Vagina (tissue), 1 donor: ENCODE results near the gene PIGS. TPM values are rescaled to one million over a fixed set of nuclear protein-coding genes. Genes with fewer than 3 reads are reported as not detected.

ENCODE experiments used
- total RNA-seq: library from RNA; depleted of rRNA; stranded (reverse); fragments of >200 nt; gene quantifications from one replicate; pipeline ENCODE4 v1.2.3, GENCODE V29; 2016

PIGS gene
- total RNA-seq, 1 donor from 2014 or later = 22.8 TPM

Other genes with a start within 250 kb of the PIGS start
- gene IFT20, start 236.1 kb downstream of the PIGS start, total RNA-seq = 42.5 TPM
- 27.3 TPM for gene TNFAIP1, start 235.8 kb downstream of the PIGS start, total RNA-seq
- 45.9 TPM for gene POLDIP2, start 214.0 kb downstream of the PIGS start, total RNA-seq
- gene SEBOX, start 206.3 kb downstream of the PIGS start, total RNA-seq = not detected
- 2.7 TPM for gene VTN, start 201.2 kb downstream of the PIGS start, total RNA-seq
- 10.1 TPM for gene SARM1, start 199.8 kb downstream of the PIGS start, total RNA-seq
- 13.8 TPM for gene SLC46A1, start 165.3 kb downstream of the PIGS start, total RNA-seq
- not detected for gene SLC13A2, start 97.9 kb downstream of the PIGS start, total RNA-seq
- 3.4 TPM for gene FOXN1, start 65.2 kb downstream of the PIGS start, total RNA-seq
- 38.1 TPM for gene UNC119, start 18.9 kb downstream of the PIGS start, total RNA-seq
- gene ALDOC, start 5.4 kb upstream of the PIGS start, total RNA-seq = 20.1 TPM
- 8.3 TPM for gene SPAG5, start 27.5 kb upstream of the PIGS start, total RNA-seq
- 21.6 TPM for gene RSKR, start 42.7 kb upstream of the PIGS start, total RNA-seq
- gene BLTP2, start 73.6 kb upstream of the PIGS start, total RNA-seq = 65.6 TPM
- 33.1 TPM for gene SDF2, start 90.4 kb upstream of the PIGS start, total RNA-seq
- gene SUPT6H, start 90.7 kb upstream of the PIGS start, total RNA-seq = 89.6 TPM
- 1.5 TPM for gene PROCA1, start 140.4 kb upstream of the PIGS start, total RNA-seq
- gene RAB34, start 146.3 kb upstream of the PIGS start, total RNA-seq = 195 TPM
- gene RPL23A, start 148.5 kb upstream of the PIGS start, total RNA-seq = 600 TPM
- 2.9 TPM for gene TLCD1, start 154.7 kb upstream of the PIGS start, total RNA-seq
- 0.98 TPM for gene NEK8, start 157.3 kb upstream of the PIGS start, total RNA-seq
- 26.5 TPM for gene TRAF4, start 172.5 kb upstream of the PIGS start, total RNA-seq